NAMALWA (cell line): ENCODE data around the gene CCDC63.

Experiments
- DNase-seq: peaks from one replicate; pipeline ENCODE4 v3.0.0-alpha.2; 2015; ENCODE audit warnings: low spot score

The CCDC63 gene

GRCh38 chr12:110846615-110847566 lies at the start of gene CCDC63:
Gene CCDC63, plus strand, starts transcription at chr12:110846987. Its CDS starts 5,968 bp downstream, at chr12:110852955.
- peak; percentile 42 for DNase-seq

- DNase-seq: no peak
Measured at GRCh38 chr12:110798461-110798860, 48.3 kb upstream of the CCDC63 start.

GRCh38 chr12:110802489-110802888 lies 44.3 kb upstream of the CCDC63 start:
- DNase-seq: no peak

- no peak for DNase-seq
Measured at GRCh38 chr12:110804406-110804805, 42.4 kb upstream of the CCDC63 start.

GRCh38 chr12:110807640-110808039 lies 39.1 kb upstream of the CCDC63 start:
- no peak for DNase-seq

GRCh38 chr12:110809149-110809548 lies 37.6 kb upstream of the CCDC63 start:
- no peak for DNase-seq

- DNase-seq: no peak
Measured at GRCh38 chr12:110811972-110812371, 34.8 kb upstream of the CCDC63 start.

- no peak for DNase-seq
Measured at GRCh38 chr12:110813285-110813684, 33.5 kb upstream of the CCDC63 start.

GRCh38 chr12:110813756-110814155 lies 33.0 kb upstream of the CCDC63 start:
- DNase-seq: no peak

- DNase-seq: no peak
Measured at GRCh38 chr12:110816248-110816647, 30.5 kb upstream of the CCDC63 start.

GRCh38 chr12:110816779-110817178 lies 30.0 kb upstream of the CCDC63 start:
- DNase-seq: no peak

GRCh38 chr12:110818511-110818910 lies 28.3 kb upstream of the CCDC63 start:
- DNase-seq: no peak

GRCh38 chr12:110819150-110819549 lies 27.6 kb upstream of the CCDC63 start:
- no peak for DNase-seq

GRCh38 chr12:110819646-110820045 lies 27.1 kb upstream of the CCDC63 start:
- DNase-seq: no peak

GRCh38 chr12:110821917-110822316 lies 24.9 kb upstream of the CCDC63 start:
- peak; percentile 23 for DNase-seq

GRCh38 chr12:110822821-110823415 lies 23.9 kb upstream of the CCDC63 start:
- DNase-seq: no peak

GRCh38 chr12:110824342-110824741 lies 22.4 kb upstream of the CCDC63 start:
- DNase-seq: no peak

GRCh38 chr12:110825530-110825929 lies 21.3 kb upstream of the CCDC63 start:
- no peak for DNase-seq

- peak; percentile 90 for DNase-seq
Measured at GRCh38 chr12:110826592-110827200, 20.1 kb upstream of the CCDC63 start.

GRCh38 chr12:110829308-110829707 lies 17.5 kb upstream of the CCDC63 start:
- DNase-seq: no peak

- no peak for DNase-seq
Measured at GRCh38 chr12:110836291-110836690, 10.5 kb upstream of the CCDC63 start.

- no peak for DNase-seq
Measured at GRCh38 chr12:110841007-110841406, 5.8 kb upstream of the CCDC63 start.

- DNase-seq: no peak
Measured at GRCh38 chr12:110844131-110844530, 2.7 kb upstream of the CCDC63 start.
